Body of pancreas (tissue), 4 donors: Measurements from ENCODE around the gene ADAMTS13. TPM values are rescaled to one million over a fixed set of nuclear protein-coding genes. Genes with fewer than 3 reads are reported as not detected.

Experiments
- ATAC-seq: fragments of 150-250 bp; one replicate; pipeline ENCODE4 v1.9.1; 2016
- DNase-seq, 4 donors: peaks; one replicate each; pipeline ENCODE4 v3.0.0-alpha.2; 2019
- H3K27ac ChIP-seq, 4 donors: fragments of 200-600 bp; sonication (generic); 1 replicate in 3 of 4; 2 replicates in 1 of 4; pipeline versions ENCODE4 v1.5.1 to v1.6.1; 2016 to 2019; ENCODE audit warnings: mild to moderate bottlenecking in 1 of 4, mixed read lengths in 1 of 4, moderate library complexity in 1 of 4
- H3K27me3 ChIP-seq, 2 donors: fragments of 200-600 bp; sonication (generic); one replicate each; pipeline ENCODE4 v1.6.0; 2016; ENCODE audit warnings: mild to moderate bottlenecking in 1 of 2
- H3K36me3 ChIP-seq, 2 donors: fragments of 200-600 bp; sonication (generic); replicated peaks in 1 of 2; 2 replicates each; pipeline ENCODE4 v1.5.1; 2016; ENCODE audit warnings: low read depth in 2 of 2; ENCODE audit not compliant: insufficient read depth in 1 of 2
- H3K4me1 ChIP-seq: fragments of 200-600 bp; sonication (generic); one replicate; pipeline ENCODE4 v1.6.0; 2016
- H3K4me3 ChIP-seq, 2 donors: fragments of 200-600 bp; sonication (generic); 1 replicate in 1 of 2; 2 replicates in 1 of 2; pipeline ENCODE4 v1.5.1; 2016 to 2019
- H3K9me3 ChIP-seq, 3 donors: fragments of 200-600 bp; sonication (generic); 1 replicate in 2 of 3; 2 replicates in 1 of 3; pipeline ENCODE4 v1.5.1; 2016
- POLR2A ChIP-seq, 3 donors: fragments of 450-650 bp; IDR thresholded peaks; one replicate each; pipeline ENCODE4 v1.6.1; 2016; ENCODE audit warnings: antibody characterized with exemption in 3 of 3, mild to moderate bottlenecking in 2 of 3
- WGBS, 2 donors: methylation state at CpG; one replicate each; pipeline ENCODE4 v1.1.5; 2017; 5-methylcytosine and 5-hydroxymethylcytosine counted together
- intact Hi-C: fragments of 100-400 bp; cut with DNase I; formaldehyde crosslinking; loops from one replicate; pipeline ENCODE4 v1.15.1; 2023
- total RNA-seq, 2 donors: library from RNA; depleted of rRNA; stranded (reverse); fragments of >200 nt; gene quantifications; one replicate each; pipeline ENCODE4 v1.1.0, GENCODE V29; 2016
- TF ChIP-seq, protein P1 (sequence below), 7 experiments: fragments of 450-650 bp in 4 of 7; fragments of 200-600 bp in 3 of 7; sonication (generic) in 3 of 7; IDR thresholded peaks; one replicate each; pipeline ENCODE4 v1.5.1; 2016 to 2019; ENCODE audit warnings: antibody characterized with exemption in 7 of 7

ADAMTS13 gene
- total RNA-seq, 2 donors from 2014 or later, result 2.3 to 5.6 TPM

DNA sequence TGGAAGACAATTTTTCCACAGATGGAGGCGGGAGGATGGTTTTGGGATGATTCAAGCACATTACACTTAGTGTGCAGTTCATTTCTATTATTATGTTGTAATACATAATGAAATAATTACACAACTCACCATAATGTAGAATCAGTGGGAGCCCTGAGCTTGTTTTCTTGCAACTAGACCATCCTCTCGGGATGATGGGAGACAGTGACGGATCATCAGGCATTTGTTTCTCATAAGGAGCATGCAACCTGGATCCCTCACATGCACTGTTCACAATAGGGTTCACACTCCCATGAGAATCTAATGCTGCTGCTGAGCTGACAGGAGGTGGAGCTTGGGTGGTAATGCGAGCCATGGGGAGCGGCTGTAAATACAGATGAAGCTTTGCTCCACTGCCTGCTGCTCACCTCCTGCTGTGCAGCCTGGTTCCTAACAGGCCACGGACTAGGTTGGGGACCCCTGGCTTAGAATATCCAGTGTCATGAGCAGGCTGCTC lies 44.4 kb upstream of the ADAMTS13 start:
- H3K27ac ChIP-seq, result no peak overlapping the region
- H3K4me3 ChIP-seq, result no peak overlapping the region
- no peak for ATAC-seq
- H3K4me1 ChIP-seq, result peaks cover 29% of the 10 kb centered on the region
- intact Hi-C loops, result no loop called here
- 59 to 62% methylated on average over 6 of the region's 6 CpGs for WGBS, 2 donors
- no peaks in the 10 kb centered on the region for H3K36me3 ChIP-seq
- no peaks in the 10 kb centered on the region for H3K9me3 ChIP-seq
- TF ChIP-seq, protein P1, sequence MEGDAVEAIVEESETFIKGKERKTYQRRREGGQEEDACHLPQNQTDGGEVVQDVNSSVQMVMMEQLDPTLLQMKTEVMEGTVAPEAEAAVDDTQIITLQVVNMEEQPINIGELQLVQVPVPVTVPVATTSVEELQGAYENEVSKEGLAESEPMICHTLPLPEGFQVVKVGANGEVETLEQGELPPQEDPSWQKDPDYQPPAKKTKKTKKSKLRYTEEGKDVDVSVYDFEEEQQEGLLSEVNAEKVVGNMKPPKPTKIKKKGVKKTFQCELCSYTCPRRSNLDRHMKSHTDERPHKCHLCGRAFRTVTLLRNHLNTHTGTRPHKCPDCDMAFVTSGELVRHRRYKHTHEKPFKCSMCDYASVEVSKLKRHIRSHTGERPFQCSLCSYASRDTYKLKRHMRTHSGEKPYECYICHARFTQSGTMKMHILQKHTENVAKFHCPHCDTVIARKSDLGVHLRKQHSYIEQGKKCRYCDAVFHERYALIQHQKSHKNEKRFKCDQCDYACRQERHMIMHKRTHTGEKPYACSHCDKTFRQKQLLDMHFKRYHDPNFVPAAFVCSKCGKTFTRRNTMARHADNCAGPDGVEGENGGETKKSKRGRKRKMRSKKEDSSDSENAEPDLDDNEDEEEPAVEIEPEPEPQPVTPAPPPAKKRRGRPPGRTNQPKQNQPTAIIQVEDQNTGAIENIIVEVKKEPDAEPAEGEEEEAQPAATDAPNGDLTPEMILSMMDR (IDR thresholded peaks at IDR 0.05), result no peak
- TF ChIP-seq POLR2A (IDR thresholded peaks at IDR 0.05), result no peak
- H3K27me3 ChIP-seq, result no peaks in the 10 kb centered on the region
- DNase-seq, result peak in 1 of 4 donors; percentile 45

DNA sequence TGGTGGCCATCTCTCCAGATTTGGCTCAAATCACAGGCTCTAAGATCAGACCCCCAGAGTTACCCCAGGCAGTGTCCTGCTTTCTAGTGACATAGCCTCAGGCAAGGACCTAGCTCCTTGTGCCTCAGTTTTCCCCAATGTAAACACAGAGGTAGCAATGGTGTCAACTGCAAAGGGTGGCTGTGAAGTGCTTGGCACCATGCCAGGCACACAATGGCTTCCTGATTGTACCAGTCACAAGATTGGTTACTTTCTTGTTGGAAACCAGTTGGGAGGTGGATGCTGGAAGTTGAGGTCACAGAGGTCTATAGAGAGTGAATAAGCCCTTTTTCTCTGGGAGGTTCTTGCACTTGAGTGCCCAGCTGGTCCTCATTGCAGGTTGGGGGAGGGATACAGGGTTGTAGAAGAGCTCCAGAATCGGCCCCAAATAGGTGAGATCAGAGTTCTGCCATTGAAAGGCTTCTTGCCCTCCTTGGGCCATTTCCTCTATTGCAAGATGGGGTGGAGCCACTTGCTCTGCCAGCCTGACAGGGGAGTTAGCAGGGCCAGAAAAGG lies 43.7 kb upstream of the ADAMTS13 start:
- no peaks in the 10 kb centered on the region for H3K9me3 ChIP-seq
- TF ChIP-seq POLR2A (IDR thresholded peaks at IDR 0.05), result no peak
- TF ChIP-seq, protein P1 (IDR thresholded peaks at IDR 0.05), result no peak
- 82% methylated on average over 1 of the region's 1 CpG for WGBS, 2 donors
- ATAC-seq (no peak), DNase-seq (no peak)
- no peaks in the 10 kb centered on the region for H3K27me3 ChIP-seq
- no peaks in the 10 kb centered on the region for H3K36me3 ChIP-seq
- no peak overlapping the region for H3K4me3 ChIP-seq
- no peak overlapping the region for H3K27ac ChIP-seq
- H3K4me1 ChIP-seq, result peaks cover 22% of the 10 kb centered on the region
- intact Hi-C loops, result no loop called here

DNA sequence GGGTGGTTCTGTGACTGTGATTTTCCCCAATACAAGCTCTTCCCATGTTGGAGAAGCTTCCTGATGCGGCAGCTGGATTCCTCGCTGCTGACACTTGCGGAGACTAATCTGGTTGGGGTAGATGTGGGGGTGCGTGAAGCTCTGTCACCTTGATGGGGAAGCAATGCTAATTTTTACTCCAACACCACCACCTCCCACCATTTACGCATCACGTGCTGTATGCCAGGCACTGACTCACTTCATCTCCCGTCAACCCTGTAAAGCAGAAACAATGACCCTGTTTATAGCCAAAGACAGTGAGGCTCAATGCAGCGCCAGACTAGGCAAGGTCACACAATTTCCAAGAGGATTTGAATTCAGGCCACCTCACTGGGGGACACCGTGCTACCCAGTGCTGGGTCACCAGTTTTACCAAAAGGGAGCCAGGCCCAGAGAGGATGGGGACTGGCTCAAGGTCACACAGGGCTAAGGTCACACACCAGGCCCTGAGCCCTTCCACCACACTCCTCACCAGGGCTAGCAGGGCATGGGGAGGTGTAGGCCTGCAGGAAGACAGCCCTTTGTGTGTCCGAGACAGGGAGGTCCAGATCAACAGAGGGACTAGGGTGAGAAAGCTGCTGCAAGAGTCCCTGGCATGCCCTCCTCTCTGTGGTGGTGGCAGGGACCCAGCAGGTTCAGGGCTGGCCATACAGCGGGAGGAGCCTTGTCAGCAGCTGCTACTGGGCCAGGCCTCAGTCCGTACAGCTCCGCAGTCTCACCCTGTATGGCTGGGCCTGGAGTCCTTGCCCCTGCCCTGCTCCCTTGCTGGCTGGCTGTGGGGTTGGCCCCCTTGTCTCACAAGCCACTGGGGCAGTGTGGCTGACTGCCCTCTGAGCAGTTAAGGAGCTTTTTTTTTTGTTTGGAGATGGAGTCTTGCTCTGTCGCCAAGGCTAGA lies 42.7 kb upstream of the ADAMTS13 start:
- Histone ChIP-seq H3K4me1 (peaks cover 14% of the 10 kb centered on the region), H3K4me3 (no peak overlapping the region), H3K36me3 (no peaks in the 10 kb centered on the region), H3K9me3 (no peaks in the 10 kb centered on the region), H3K27ac (no peak overlapping the region), H3K27me3 (no peaks in the 10 kb centered on the region)
- TF ChIP-seq, protein P1 (IDR thresholded peaks at IDR 0.05), result no peak
- no peak for TF ChIP-seq POLR2A (IDR thresholded peaks at IDR 0.05)
- ATAC-seq (no peak), DNase-seq (no peak)
- intact Hi-C loops, result no loop called here
- 91 to 96% methylated on average over 8 to 14 of the region's 14 CpGs for WGBS, 2 donors

DNA sequence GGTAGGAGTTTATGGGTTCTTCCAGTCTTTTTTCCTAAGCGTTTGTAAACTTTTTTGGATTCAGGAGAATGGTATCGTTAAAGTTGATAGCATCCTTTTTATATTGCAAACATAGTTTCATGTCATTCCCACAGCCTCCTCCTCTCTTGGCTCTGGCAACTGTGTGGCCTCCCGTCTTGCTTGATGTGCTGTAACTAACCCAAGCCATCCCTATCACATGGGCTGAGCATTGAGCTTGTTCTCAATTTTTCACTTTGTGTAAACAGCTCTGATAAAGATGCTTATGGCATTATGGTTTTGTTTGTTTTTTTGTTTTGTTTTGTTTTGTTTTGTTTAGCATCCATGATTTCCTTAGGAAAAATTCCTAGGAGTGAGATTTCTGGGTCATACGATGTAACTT lies 41.4 kb upstream of the ADAMTS13 start:
- no peak for DNase-seq
- Histone ChIP-seq H3K27ac (no peak overlapping the region), H3K27me3 (no peaks in the 10 kb centered on the region), H3K9me3 (no peaks in the 10 kb centered on the region), H3K4me1 (peaks cover 10% of the 10 kb centered on the region), H3K36me3 (no peaks in the 10 kb centered on the region), H3K4me3 (no peak overlapping the region)
- WGBS, 2 donors, result 89 to 91% methylated on average over 4 of the region's 4 CpGs
- ATAC-seq, result no peak
- intact Hi-C loops, result no loop called here
- no peak for TF ChIP-seq POLR2A (IDR thresholded peaks at IDR 0.05)
- TF ChIP-seq, protein P1 (IDR thresholded peaks at IDR 0.05), result no peak
